SK-N-SH (cell line): Measurements from ENCODE around the gene OSBP2. TPM values are rescaled to one million over a fixed set of nuclear protein-coding genes. Genes with fewer than 3 reads are reported as not detected.

Source experiments
- CTCF ChIA-PET: fragments of 300-600, 350-600 bp; formaldehyde crosslinking; extraction: SDS; loops from one replicate; lab custom pipeline; 2021; lab: Yijun Ruan, JAX
- POLR2A ChIA-PET: fragments of 350-600 bp; sonication (Branson Sonifier 250); formaldehyde crosslinking; extraction: SDS; loops from one replicate; lab custom pipeline; 2020; ENCODE audit warnings: antibody characterized with exemption, inconsistent platforms; lab: Yijun Ruan, JAX
- DNase-seq: peaks from one replicate; pipeline ENCODE4 v3.0.0; 2012
- H2AFZ ChIP-seq: fragments of 200-600 bp; sonication (generic); 2 replicates; pipeline ENCODE4 v1.8.1; 2016; ENCODE audit warnings: antibody characterized with exemption, mild to moderate bottlenecking, low read depth
- H3F3A ChIP-seq: fragments of 200-600 bp; sonication (generic); replicated peaks from 2 replicates; pipeline ENCODE3; 2016; ENCODE audit warnings: antibody characterized with exemption, mild to moderate bottlenecking; ENCODE audit not compliant: insufficient read depth
- H3K27ac ChIP-seq, 2 experiments: fragments of 200-500 bp in 1 of 2; fragments of 200-600 bp in 1 of 2; sonication (Bioruptor generic) in 1 of 2; sonication (generic), shearing (Covaris generic) in 1 of 2; 2 replicates each; pipeline versions ENCODE4 v1.5.1 to v1.6.1; 2014 to 2016; ENCODE audit warnings: low read depth in 2 of 2, inconsistent platforms in 1 of 2, low read length in 1 of 2, mild to moderate bottlenecking in 1 of 2, mixed read lengths in 1 of 2
- H3K27me3 ChIP-seq: fragments of 200-600 bp; sonication (generic), shearing (Covaris generic); 2 replicates; pipeline ENCODE4 v1.6.1; 2016; ENCODE audit warnings: mixed run types; ENCODE audit not compliant: insufficient read depth
- H3K36me3 ChIP-seq, 2 experiments: fragments of 200-500 bp in 1 of 2; fragments of 200-600 bp in 1 of 2; sonication (Bioruptor generic) in 1 of 2; sonication (generic) in 1 of 2; replicated peaks in 1 of 2; 2 replicates each; pipeline versions ENCODE3 to v1.5.1; 2014 to 2016; ENCODE audit warnings: low read length in 1 of 2, mild to moderate bottlenecking in 1 of 2; ENCODE audit not compliant: insufficient read depth in 2 of 2, control insufficient read depth in 1 of 2
- H3K4me1 ChIP-seq, 2 experiments: fragments of 200-500 bp in 1 of 2; fragments of 200-600 bp in 1 of 2; sonication (Bioruptor generic) in 1 of 2; sonication (generic), shearing (Covaris generic) in 1 of 2; 2 replicates each; pipeline versions ENCODE4 v1.5.1 to v1.6.1; 2014 to 2016; ENCODE audit warnings: low read depth in 1 of 2, low read length in 1 of 2, mixed run types in 1 of 2; ENCODE audit not compliant: insufficient read depth in 2 of 2, control insufficient read depth in 1 of 2
- H3K4me2 ChIP-seq: fragments of 200-600 bp; sonication (generic), shearing (Covaris generic); 2 replicates; pipeline ENCODE4 v1.6.1; 2017; ENCODE audit warnings: mixed run types
- H3K4me3 ChIP-seq, 2 experiments: fragments of 200-500 bp in 1 of 2; fragments of 200-600 bp in 1 of 2; sonication (Bioruptor generic) in 1 of 2; sonication (generic), shearing (Covaris generic) in 1 of 2; 2 replicates each; pipeline versions ENCODE4 v1.5.1 to v1.8.1; 2014 to 2016; ENCODE audit warnings: low read depth in 2 of 2, inconsistent platforms in 1 of 2, low read length in 1 of 2, mild to moderate bottlenecking in 1 of 2, mixed read lengths in 1 of 2, moderate library complexity in 1 of 2
- H3K79me2 ChIP-seq: fragments of 200-600 bp; sonication (generic); 2 replicates; pipeline ENCODE4 v1.8.1; 2017; ENCODE audit warnings: mild to moderate bottlenecking; ENCODE audit not compliant: insufficient read depth
- H3K9ac ChIP-seq: fragments of 200-600 bp; sonication (generic); 2 replicates; pipeline ENCODE4 v1.6.1; 2017; ENCODE audit warnings: mixed run types
- H3K9me2 ChIP-seq: fragments of 200-600 bp; sonication (generic); 2 replicates; pipeline ENCODE4 v1.6.1; 2017; ENCODE audit warnings: mixed run types
- H3K9me3 ChIP-seq: fragments of 200-600 bp; sonication (generic); 2 replicates; pipeline ENCODE4 v1.6.1; 2017; ENCODE audit warnings: mixed run types, mild to moderate bottlenecking, moderate library complexity
- H4K20me1 ChIP-seq: fragments of 200-600 bp; sonication (generic); 2 replicates; pipeline ENCODE4 v1.6.1; 2017; ENCODE audit warnings: mild to moderate bottlenecking, mixed run types; ENCODE audit not compliant: insufficient read depth
- CHD2 ChIP-seq: fragments of 150-350 bp; IDR thresholded peaks from 2 replicates; pipeline ENCODE4 v1.6.1; 2018; ENCODE audit warnings: low read length; ENCODE audit not compliant: partially characterized antibody
- CTCF ChIP-seq: fragments of 200-600 bp; sonication (generic); IDR thresholded peaks from 2 replicates; pipeline ENCODE4 v1.6.1; 2017; ENCODE audit warnings: antibody characterized with exemption, mild to moderate bottlenecking, moderate library complexity
- EZH2phosphoT487 ChIP-seq: fragments of 200-600 bp; sonication (generic); IDR thresholded peaks from 2 replicates; pipeline ENCODE4 v1.6.1; 2017; ENCODE audit warnings: low read depth, mixed run types, mild to moderate bottlenecking, antibody characterized with exemption, moderate library complexity, borderline replicate concordance
- FOSL2 ChIP-seq: IDR thresholded peaks from 2 replicates; pipeline ENCODE4 v1.4.0; 2012; ENCODE audit warnings: low read depth, mild to moderate bottlenecking, moderate library complexity, borderline replicate concordance
- FOXJ3 ChIP-seq: sonication (generic); formaldehyde crosslinking; IDR thresholded peaks from 2 replicates; pipeline ENCODE4 v1.5.1; 2020; ENCODE audit warnings: mild to moderate bottlenecking, missing genetic modification reagents
- JUND ChIP-seq: IDR thresholded peaks from 2 replicates; pipeline ENCODE4 v1.4.0; 2012
- MAX ChIP-seq: IDR thresholded peaks from 2 replicates; pipeline ENCODE4 v1.4.0; 2012; ENCODE audit warnings: low read depth
- NFIC ChIP-seq: IDR thresholded peaks from 2 replicates; pipeline ENCODE4 v1.4.0; 2012; ENCODE audit warnings: borderline replicate concordance
- NRF1 ChIP-seq: IDR thresholded peaks from 2 replicates; pipeline ENCODE4 v1.6.1; 2012; ENCODE audit warnings: low read depth, mild to moderate bottlenecking, low read length
- POLR2AphosphoS5 ChIP-seq: IDR thresholded peaks from 2 replicates; pipeline ENCODE4 v1.6.1; 2012; ENCODE audit warnings: low read depth, low read length
- RAD21 ChIP-seq: IDR thresholded peaks from 2 replicates; pipeline ENCODE4 v1.6.1; 2012; ENCODE audit warnings: mild to moderate bottlenecking, low read length
- RFX5 ChIP-seq: IDR thresholded peaks from 2 replicates; pipeline ENCODE4 v1.6.1; 2012; ENCODE audit warnings: mild to moderate bottlenecking, improper control_type of control experiment, low read length
- RXRA ChIP-seq: IDR thresholded peaks from 2 replicates; pipeline ENCODE4 v1.4.0; 2012; ENCODE audit warnings: low read depth, mild to moderate bottlenecking, borderline replicate concordance
- YY1 ChIP-seq: IDR thresholded peaks from 2 replicates; pipeline ENCODE4 v1.4.0; 2012; ENCODE audit warnings: low read depth, mild to moderate bottlenecking
- WGBS: methylation state at CpG from one replicate; pipeline ENCODE4 v1.1.6; 2017; ENCODE audit warnings: low lambda C conversion rate; 5-methylcytosine and 5-hydroxymethylcytosine counted together
- polyA plus RNA-seq, 3 experiments: library from polyadenylated mRNA; depleted of rRNA; stranded (reverse); fragments of >200 nt; gene quantifications; 2 replicates each; pipeline ENCODE4 v1.2.3, GENCODE V29; 2012
- TF ChIP-seq, protein P1 (sequence below): IDR thresholded peaks from 2 replicates; pipeline ENCODE4 v1.4.0; 2012; ENCODE audit warnings: low read depth, borderline replicate concordance

The OSBP2 gene
- polyA plus RNA-seq, 1 of the 3 experiments (the other 2 are of a cell fraction), result 3.1 TPM

- H3K4me3 ChIP-seq, result no peak overlapping the region
- ChIA-PET CTCF (interaction anchor here (0.7 to 8.7 kb wide), 34 partner anchors 9 to 476 kb away, joined by 3 to 170 read pairs (median 5); partner anchors contain the start of gene SLC35E4), POLR2A (interaction anchor here (1.9 kb wide), 1 partner anchor 164 kb away, joined by 6 read pairs; no protein-coding TSS in a partner anchor)
These were observed 226.4 kb downstream of the OSBP2 start for GRCh38 chr22:30921108-30921507.

GRCh38 chr22:30922151-30922611 lies 227.5 kb downstream of the OSBP2 start:
- no peak overlapping the region for H3K9ac ChIP-seq
- peak; percentile 70 for DNase-seq
- no peaks in the 10 kb centered on the region for H3F3A ChIP-seq
- H3K27ac ChIP-seq, result no peak overlapping the region
- no peaks in the 10 kb centered on the region for H3K9me3 ChIP-seq
- POLR2A ChIA-PET, result interaction anchor here (0.7 to 1.9 kb wide), 2 partner anchors 163 to 288 kb away, joined by 3 to 6 read pairs; no protein-coding TSS in a partner anchor
- H3K79me2 ChIP-seq, result no peaks in the 10 kb centered on the region
- H4K20me1 ChIP-seq, result no peaks in the 10 kb centered on the region
- H3K4me2 ChIP-seq, result peak overlapping the region; percentile 66
- H3K4me1 ChIP-seq, result peaks cover 0 to 10% of the 10 kb centered on the region in 2 experiments; a peak in 1 of 4 replicates
- no peaks in the 10 kb centered on the region for H3K27me3 ChIP-seq
- no peaks in the 10 kb centered on the region for H3K9me2 ChIP-seq
- peaks cover 9 to 12% of the 10 kb centered on the region in 2 experiments for H3K36me3 ChIP-seq
- TF ChIP-seq NFIC (no peak), CHD2 (peak; percentile 33), NRF1 (peak; percentile 58; the same call in 1 of the 2 replicates)
- 0 out of 2 replicates have a peak overlapping the region, but pooled peaks have one; percentile 59 for H2AFZ ChIP-seq
- 39% methylated on average over 7 of the region's 34 CpGs for WGBS
- H3K4me3 ChIP-seq, result peak overlapping the region in 1 of 2 experiments; percentile 18; a peak in 2 of 4 replicates
- CTCF ChIA-PET, result interaction anchor here (0.6 to 8.7 kb wide), 15 partner anchors 8 to 288 kb away, joined by 3 to 170 read pairs (median 5); partner anchors contain the start of gene SLC35E4

More at GRCh38 chr22:30921108-30921507, 226.4 kb downstream of the OSBP2 start:
- Histone ChIP-seq H3K27ac (no peak overlapping the region), H4K20me1 (no peaks in the 10 kb centered on the region), H3K4me1 (peaks cover 0 to 10% of the 10 kb centered on the region in 2 experiments; a peak in 1 of 4 replicates), H3K79me2 (no peaks in the 10 kb centered on the region), H3K9me3 (no peaks in the 10 kb centered on the region; the same call in 1 of the 2 replicates), H3K36me3 (peaks cover 4 to 7% of the 10 kb centered on the region in 2 experiments), H3F3A (no peaks in the 10 kb centered on the region), H3K27me3 (no peaks in the 10 kb centered on the region), H2AFZ (no peak overlapping the region), H3K9ac (no peak overlapping the region), H3K9me2 (no peaks in the 10 kb centered on the region), H3K4me2 (no peak overlapping the region)
- DNase-seq, result peak; percentile 26
- WGBS, result 75% methylated on average over 6 of the region's 6 CpGs
- TF ChIP-seq RFX5 (no peak), EZH2phosphoT487 (no peak), FOSL2 (no peak), FOXJ3 (CRISPR knock-in tag) (no peak), MAX (no peak), YY1 (no peak), POLR2AphosphoS5 (no peak), CTCF (no peak), JUND (no peak), RAD21 (no peak), RXRA (no peak)
- TF ChIP-seq, protein P1, sequence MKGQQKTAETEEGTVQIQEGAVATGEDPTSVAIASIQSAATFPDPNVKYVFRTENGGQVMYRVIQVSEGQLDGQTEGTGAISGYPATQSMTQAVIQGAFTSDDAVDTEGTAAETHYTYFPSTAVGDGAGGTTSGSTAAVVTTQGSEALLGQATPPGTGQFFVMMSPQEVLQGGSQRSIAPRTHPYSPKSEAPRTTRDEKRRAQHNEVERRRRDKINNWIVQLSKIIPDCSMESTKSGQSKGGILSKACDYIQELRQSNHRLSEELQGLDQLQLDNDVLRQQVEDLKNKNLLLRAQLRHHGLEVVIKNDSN, result no peak
- TF ChIP-seq, all 33 proteins: peak for 0
